Tongue (tissue), 2 donors: Measurements from ENCODE around the gene CAPN1. TPM values are rescaled to one million over a fixed set of nuclear protein-coding genes. Genes with fewer than 3 reads are reported as not detected.

Source experiments
- small RNA-seq: library from RNA; depleted of rRNA; stranded (forward); fragments of <200 nt; gene quantifications from one replicate; pipeline ENCODE3, GENCODE V24; 2014; ENCODE audit warnings: low replicate concordance
- total RNA-seq: library from RNA; depleted of rRNA; stranded (reverse); fragments of >200 nt; gene quantifications from one replicate; pipeline ENCODE4 v1.2.3, GENCODE V29; 2014

The CAPN1 gene
- total RNA-seq, 1 donor from 2014 or later = 144 TPM

Small RNA genes within 50 kb of the gene (small RNA-seq; reads per million reads assigned to genes)
- gene HIGD1AP10 (not detected), gene PDCL2P2 (not detected), gene RNU2-23P (0.50 reads per million, percentile 73 among the genes with 10 or more reads in this experiment)

Other genes with a start within 250 kb of the CAPN1 start
- not detected for gene GPHA2, start 246.0 kb upstream of the CAPN1 start, total RNA-seq
- not detected for gene MAJIN, start 209.8 kb upstream of the CAPN1 start, total RNA-seq
- 0.21 TPM for gene BATF2, start 185.0 kb upstream of the CAPN1 start, total RNA-seq
- 131 TPM for gene ARL2, start 167.8 kb upstream of the CAPN1 start, total RNA-seq
- gene SNX15, start 154.5 kb upstream of the CAPN1 start, total RNA-seq = 15.7 TPM
- gene SAC3D1, start 140.7 kb upstream of the CAPN1 start, total RNA-seq = 8.5 TPM
- 6.4 TPM for gene NAALADL1, start 123.4 kb upstream of the CAPN1 start, total RNA-seq
- 4.9 TPM for gene CDCA5, start 97.9 kb upstream of the CAPN1 start, total RNA-seq
- gene ZFPL1, start 97.7 kb upstream of the CAPN1 start, total RNA-seq = 25.5 TPM
- 311 TPM for gene VPS51, start 85.7 kb upstream of the CAPN1 start, total RNA-seq
- 13.2 TPM for gene TM7SF2, start 70.1 kb upstream of the CAPN1 start, total RNA-seq
- gene ZNHIT2, start 64.2 kb upstream of the CAPN1 start, total RNA-seq = 3.5 TPM
- gene FAU, start 59.8 kb upstream of the CAPN1 start, total RNA-seq = 265 TPM
- gene MRPL49, start 59.6 kb upstream of the CAPN1 start, total RNA-seq = 38.1 TPM
- 16.4 TPM for gene SYVN1, start 47.4 kb upstream of the CAPN1 start, total RNA-seq
- gene SPDYC, start 11.7 kb upstream of the CAPN1 start, total RNA-seq = not detected
- 10.3 TPM for gene POLA2, start 80.0 kb downstream of the CAPN1 start, total RNA-seq
- gene CDC42EP2, start 132.9 kb downstream of the CAPN1 start, total RNA-seq = 14.2 TPM
- gene DPF2, start 151.9 kb downstream of the CAPN1 start, total RNA-seq = 41.4 TPM
- gene TIGD3, start 172.8 kb downstream of the CAPN1 start, total RNA-seq = not detected
- gene SLC25A45, start 200.7 kb downstream of the CAPN1 start, total RNA-seq = 4.8 TPM
- gene FRMD8, start 204.7 kb downstream of the CAPN1 start, total RNA-seq = 63.4 TPM
- 196 TPM for gene NEAT1, start 240.9 kb downstream of the CAPN1 start, total RNA-seq